ENCODE measurements around the gene TSKU. TPM values are rescaled to one million over a fixed set of nuclear protein-coding genes. Genes with fewer than 3 reads are reported as not detected.
A peak's percentile ranks its signal among the peaks of the same experiment; 100 is the strongest.

The TSKU gene
- total and polyA plus RNA-seq, 2 experiments from 2014 or later = 30.6 to 30.8 TPM

DNA sequence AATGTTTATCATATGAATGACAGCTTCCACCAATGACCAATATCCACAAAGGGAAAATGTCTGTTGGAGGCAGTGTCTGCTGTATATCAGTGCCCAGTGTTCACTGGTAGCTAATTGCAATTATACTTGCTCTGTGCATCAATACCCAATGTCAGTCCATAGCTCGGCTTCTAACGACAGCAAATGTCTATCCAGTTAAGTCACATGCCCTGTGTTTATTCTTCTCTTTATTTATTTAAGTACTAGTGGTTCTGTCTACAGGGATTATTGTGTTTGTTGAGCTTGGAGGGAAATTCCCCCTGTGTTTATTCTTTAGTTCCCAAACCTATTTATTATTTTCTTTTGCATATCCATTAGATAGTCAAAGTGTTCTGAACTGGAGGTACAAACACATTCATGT lies 18.6 kb downstream of the TSKU start:
- Histone ChIP-seq H2AFZ (no peak overlapping the region), H3K36me3 (ENCODE audit: low read depth) (no peaks in the 10 kb centered on the region), H3F3A (ENCODE audit: insufficient read depth) (peaks cover 20% of the 10 kb centered on the region), H3K9me3 (ENCODE audit: low read depth) (no peaks in the 10 kb centered on the region), H3K4me2 (ENCODE audit: unreplicated experiment) (no peak overlapping the region), H4K20me1 (ENCODE audit: insufficient read depth) (no peaks in the 10 kb centered on the region), H3K9ac (no peak overlapping the region), H3K27ac (no peak overlapping the region), H3K9me2 (ENCODE audit: insufficient read depth) (no peaks in the 10 kb centered on the region), H3K79me2 (ENCODE audit: insufficient read depth) (0 out of 2 replicates have a peak, but pooled peaks cover 7% of the 10 kb centered on the region), H3K4me1 (ENCODE audit: insufficient read depth) (peaks cover 27% of the 10 kb centered on the region), H3K4me3 (no peak overlapping the region), H3K27me3 (replicated peaks; ENCODE audit: insufficient read depth) (no peaks in the 10 kb centered on the region)
- no peak for DNase-seq
- in situ Hi-C loops (cut with MboI) = no loop called here
- WGBS, 2 experiments (ENCODE audit: low coverage in 1 of 2, low lambda C conversion rate in 2 of 2, missing lambda C conversion rate in 2 of 2) = 39 to 57% methylated on average over 2 of the region's 2 CpGs
- TF ChIP-seq EZH2phosphoT487 (IDR thresholded peaks at IDR 0.05; ENCODE audit: insufficient read depth, low read depth) (no peak), EZH2 (IDR thresholded peaks at IDR 0.05; ENCODE audit: insufficient read depth, poor library complexity, severe bottlenecking) (no peak)

DNA sequence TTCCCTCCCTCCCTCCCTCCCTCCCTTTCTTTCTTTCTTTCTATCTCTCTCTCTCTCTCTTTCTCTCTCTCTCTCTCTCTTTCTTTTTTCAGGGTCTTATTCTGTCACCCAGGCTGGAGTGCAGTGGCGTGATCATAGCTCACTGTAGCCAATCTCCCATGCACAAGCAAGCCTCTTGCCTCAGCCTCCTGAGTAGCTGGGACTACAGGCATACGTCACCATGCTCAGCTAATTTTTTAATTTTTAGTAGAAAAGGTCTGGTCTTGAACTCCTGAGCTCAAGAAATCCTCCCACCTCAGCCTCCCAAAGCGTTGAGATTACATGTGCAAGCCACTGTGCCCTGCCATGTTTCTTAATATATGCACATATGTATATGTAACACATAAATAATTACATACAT lies 19.0 kb downstream of the TSKU start:
- Histone ChIP-seq H3K9me2 (ENCODE audit: insufficient read depth) (no peaks in the 10 kb centered on the region), H3K4me3 (no peak overlapping the region), H2AFZ (no peak overlapping the region), H3K9me3 (ENCODE audit: low read depth) (no peaks in the 10 kb centered on the region), H3K27ac (no peak overlapping the region), H3K27me3 (replicated peaks; ENCODE audit: insufficient read depth) (no peaks in the 10 kb centered on the region), H3F3A (ENCODE audit: insufficient read depth) (peaks cover 20% of the 10 kb centered on the region), H3K4me1 (ENCODE audit: insufficient read depth) (peaks cover 31% of the 10 kb centered on the region), H3K79me2 (ENCODE audit: insufficient read depth) (0 out of 2 replicates have a peak, but pooled peaks cover 6% of the 10 kb centered on the region), H3K4me2 (ENCODE audit: unreplicated experiment) (no peak overlapping the region), H4K20me1 (ENCODE audit: insufficient read depth) (no peaks in the 10 kb centered on the region), H3K36me3 (ENCODE audit: low read depth) (no peaks in the 10 kb centered on the region), H3K9ac (no peak overlapping the region)
- TF ChIP-seq EZH2phosphoT487 (IDR thresholded peaks at IDR 0.05; ENCODE audit: insufficient read depth, low read depth) (no peak), EZH2 (IDR thresholded peaks at IDR 0.05; ENCODE audit: insufficient read depth, poor library complexity, severe bottlenecking) (no peak)
- DNase-seq = no peak
- 87% methylated on average over 3 of the region's 3 CpGs for WGBS, 2 experiments (ENCODE audit: low coverage in 1 of 2, low lambda C conversion rate in 2 of 2, missing lambda C conversion rate in 2 of 2)
- in situ Hi-C loops (cut with MboI) = no loop called here

DNA sequence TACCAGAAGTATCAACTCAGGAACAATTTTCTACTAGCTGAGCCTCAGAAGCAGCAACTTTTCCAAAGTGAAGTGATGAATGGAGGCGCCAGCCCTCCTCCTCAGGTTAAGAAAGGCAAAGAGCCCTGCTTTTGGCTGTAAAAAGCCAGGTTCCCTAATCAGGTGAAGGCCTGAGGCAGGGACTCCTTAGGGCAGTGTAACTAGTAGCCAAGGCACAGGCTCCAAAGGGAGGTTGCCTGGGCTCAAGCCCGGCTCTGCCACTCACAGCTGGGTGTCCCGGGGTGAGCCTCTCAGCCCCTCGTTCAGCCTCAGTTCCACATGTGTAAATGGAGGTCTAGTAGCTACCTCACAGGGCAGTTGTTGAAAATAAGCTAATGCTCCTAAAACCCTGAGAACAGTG lies 19.5 kb downstream of the TSKU start:
- Histone ChIP-seq H4K20me1 (ENCODE audit: insufficient read depth) (no peaks in the 10 kb centered on the region), H3F3A (ENCODE audit: insufficient read depth) (peaks cover 20% of the 10 kb centered on the region), H3K36me3 (ENCODE audit: low read depth) (no peaks in the 10 kb centered on the region), H3K27ac (peak overlapping the region; percentile 15; the same call in 1 of the 2 replicates), H3K9me3 (ENCODE audit: low read depth) (no peaks in the 10 kb centered on the region), H3K4me2 (ENCODE audit: unreplicated experiment) (peak overlapping the region; percentile 41), H3K27me3 (replicated peaks; ENCODE audit: insufficient read depth) (no peaks in the 10 kb centered on the region), H3K9me2 (ENCODE audit: insufficient read depth) (no peaks in the 10 kb centered on the region), H3K79me2 (ENCODE audit: insufficient read depth) (0 out of 2 replicates have a peak, but pooled peaks cover 2% of the 10 kb centered on the region), H3K4me3 (no peak overlapping the region), H3K4me1 (ENCODE audit: insufficient read depth) (peaks cover 32% of the 10 kb centered on the region), H3K9ac (peak overlapping the region; percentile 25; the same call in 1 of the 2 replicates), H2AFZ (peak overlapping the region; percentile 18; the same call in 1 of the 2 replicates)
- in situ Hi-C loops (cut with MboI) = no loop called here
- WGBS, 2 experiments (ENCODE audit: low coverage in 1 of 2, low lambda C conversion rate in 2 of 2, missing lambda C conversion rate in 2 of 2) = 43 to 46% methylated on average over 4 of the region's 4 CpGs
- TF ChIP-seq EZH2 (IDR thresholded peaks at IDR 0.05; ENCODE audit: insufficient read depth, poor library complexity, severe bottlenecking) = no peak
- TF ChIP-seq EZH2phosphoT487 (IDR thresholded peaks at IDR 0.05; ENCODE audit: insufficient read depth, low read depth) = no peak
- DNase-seq = no peak

DNA sequence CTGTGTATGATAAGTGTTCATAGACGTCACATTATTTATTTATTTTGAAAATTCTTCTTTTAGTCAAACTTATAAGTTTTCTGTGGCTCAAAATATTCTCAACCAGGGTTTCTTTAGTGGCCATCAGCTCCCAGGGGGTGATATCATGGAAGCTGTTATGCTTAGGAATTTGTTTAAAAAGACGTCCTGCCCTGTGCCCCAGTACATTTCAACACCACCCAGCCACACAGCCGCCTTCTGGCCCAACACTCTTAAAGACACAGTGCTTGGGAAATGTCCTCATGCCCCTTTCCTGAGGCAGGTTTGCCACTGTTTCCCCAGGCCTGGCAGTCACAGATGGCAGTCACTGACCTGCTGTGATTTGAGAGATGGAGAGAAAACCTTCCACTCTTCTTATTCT lies 19.9 kb downstream of the TSKU start:
- Histone ChIP-seq H4K20me1 (ENCODE audit: insufficient read depth) (no peaks in the 10 kb centered on the region), H3K9ac (peak overlapping the region; percentile 25; the same call in 1 of the 2 replicates), H3K9me3 (ENCODE audit: low read depth) (no peaks in the 10 kb centered on the region), H3K27ac (peak overlapping the region; percentile 15; the same call in 1 of the 2 replicates), H2AFZ (peak overlapping the region; percentile 18; the same call in 1 of the 2 replicates), H3K4me3 (no peak overlapping the region), H3K36me3 (ENCODE audit: low read depth) (no peaks in the 10 kb centered on the region), H3K9me2 (ENCODE audit: insufficient read depth) (no peaks in the 10 kb centered on the region), H3K79me2 (ENCODE audit: insufficient read depth) (no peaks in the 10 kb centered on the region), H3F3A (ENCODE audit: insufficient read depth) (peaks cover 20% of the 10 kb centered on the region), H3K4me1 (ENCODE audit: insufficient read depth) (peaks cover 32% of the 10 kb centered on the region), H3K4me2 (ENCODE audit: unreplicated experiment) (peak overlapping the region; percentile 41), H3K27me3 (replicated peaks; ENCODE audit: insufficient read depth) (no peaks in the 10 kb centered on the region)
- in situ Hi-C loops (cut with MboI) = no loop called here
- DNase-seq = peak; percentile 72
- TF ChIP-seq EZH2 (IDR thresholded peaks at IDR 0.05; ENCODE audit: insufficient read depth, poor library complexity, severe bottlenecking) = no peak
- no peak for TF ChIP-seq EZH2phosphoT487 (IDR thresholded peaks at IDR 0.05; ENCODE audit: insufficient read depth, low read depth)
- 7% methylated on average over 3 of the region's 3 CpGs for WGBS, 2 experiments (ENCODE audit: low coverage in 1 of 2, low lambda C conversion rate in 2 of 2, missing lambda C conversion rate in 2 of 2)
